B cell (primary cell): ENCODE measurements around the gene TTLL1. TPM values are rescaled to one million over a fixed set of nuclear protein-coding genes. Genes with fewer than 3 reads are reported as not detected.
A peak's percentile ranks its signal among the peaks of the same experiment; 100 is the strongest.

Experiments
- ATAC-seq: fragments of 200-7000 bp; cut with Tn5 transposase; one replicate; pipeline ENCODE4 v1.10.0; 2021; ENCODE audit warnings: low read depth, mild to moderate bottlenecking, moderate number of reproducible peaks, moderate library complexity
- CTCF ChIA-PET: fragments of 350-600 bp; sonication (Branson Sonifier 250); formaldehyde crosslinking; loops from one replicate; lab custom pipeline; 2021; ENCODE audit warnings: antibody characterized with exemption, inconsistent platforms; lab: Charles Lee
- POLR2A ChIA-PET: fragments of 350-600 bp; sonication (Branson Sonifier 250); formaldehyde crosslinking; loops from one replicate; lab custom pipeline; 2021; ENCODE audit warnings: antibody characterized with exemption; lab: Charles Lee
- DNase-seq: peaks from one replicate; pipeline ENCODE4 v3.0.0; 2013
- H2AFZ ChIP-seq: 2 replicates; pipeline ENCODE4 v1.6.1; 2012; ENCODE audit warnings: mild to moderate bottlenecking, low read depth, low read length; ENCODE audit not compliant: insufficient read depth, poor library complexity, severe bottlenecking
- H3K27ac ChIP-seq, 2 donors: 1 replicate in 1 of 2; 2 replicates in 1 of 2; pipeline ENCODE4 v1.5.1; 2012 to 2013; ENCODE audit warnings: low read length in 2 of 2, mild to moderate bottlenecking in 2 of 2, moderate library complexity in 1 of 2
- H3K27me3 ChIP-seq, 4 experiments: fragments of 200-600 bp in 1 of 4; sonication (generic) in 1 of 4; replicated peaks in 1 of 4; 1 replicate in 2 of 4; 2 replicates in 2 of 4; pipeline versions ENCODE4 v1.6.1 to v1.7.0; 2013 to 2016; ENCODE audit warnings: low read length in 3 of 4, mild to moderate bottlenecking in 2 of 4, mixed read lengths in 1 of 4, moderate library complexity in 1 of 4; ENCODE audit not compliant: insufficient read depth in 4 of 4, control insufficient read depth in 3 of 4; ENCODE audit errors: control extremely low read depth in 1 of 4
- H3K36me3 ChIP-seq, 2 experiments: replicated peaks in 1 of 2; 1 replicate in 1 of 2; 2 replicates in 1 of 2; pipeline versions ENCODE4 v1.6.1 to v1.7.1; 2013; ENCODE audit warnings: low read length in 1 of 2; ENCODE audit not compliant: insufficient read depth in 2 of 2, control insufficient read depth in 1 of 2; ENCODE audit errors: control extremely low read depth in 1 of 2, extremely low read depth in 1 of 2
- H3K4me1 ChIP-seq, 2 donors: fragments of 200-600 bp in 1 of 2; sonication (generic) in 1 of 2; 1 replicate in 1 of 2; 2 replicates in 1 of 2; pipeline versions ENCODE4 v1.5.1 to v1.6.1; 2013 to 2017; ENCODE audit warnings: low read length in 2 of 2; ENCODE audit not compliant: control insufficient read depth in 2 of 2, insufficient read depth in 2 of 2
- H3K4me2 ChIP-seq: replicated peaks from 2 replicates; pipeline ENCODE3; 2012; ENCODE audit warnings: mild to moderate bottlenecking, low read depth, low read length; ENCODE audit not compliant: poor library complexity, severe bottlenecking
- H3K4me3 ChIP-seq, 5 experiments: fragments of 200-600 bp in 1 of 5; sonication (generic) in 1 of 5; 1 replicate in 3 of 5; 2 replicates in 2 of 5; pipeline versions ENCODE4 v1.5.1 to v1.7.0; 2011 to 2016; ENCODE audit warnings: low read length in 4 of 5, mild to moderate bottlenecking in 4 of 5, low read depth in 2 of 5, control low read depth in 1 of 5, moderate library complexity in 1 of 5; ENCODE audit not compliant: insufficient read depth in 1 of 5; ENCODE audit errors: control extremely low read depth in 1 of 5, extremely low read depth in 1 of 5
- H3K79me2 ChIP-seq: fragments of 200-600 bp; sonication (generic); one replicate; pipeline ENCODE4 v1.6.0; 2016; ENCODE audit warnings: low read length; ENCODE audit not compliant: control insufficient read depth, insufficient read depth
- H3K9ac ChIP-seq: fragments of 200-600 bp; sonication (generic); 2 replicates; pipeline ENCODE4 v1.6.1; 2017; ENCODE audit warnings: mild to moderate bottlenecking, low read length, moderate library complexity
- H3K9me3 ChIP-seq, 3 donors: one replicate each; pipeline versions ENCODE4 v1.6.1 to v1.7.1; 2013; ENCODE audit warnings: low read length in 2 of 3; ENCODE audit not compliant: control insufficient read depth in 2 of 3, insufficient read depth in 1 of 3; ENCODE audit errors: control extremely low read depth in 1 of 3
- H4K20me1 ChIP-seq: 2 replicates; pipeline ENCODE4 v1.6.0; 2012; ENCODE audit warnings: mild to moderate bottlenecking, low read length; ENCODE audit not compliant: insufficient read depth, control insufficient read depth, poor library complexity, severe bottlenecking
- H3K27ac Mint-ChIP-seq: one replicate; pipeline ENCODE4 v1.8.0; 2021; ENCODE audit warnings: mixed read lengths
- H3K27me3 Mint-ChIP-seq: one replicate; pipeline ENCODE4 v1.8.0; 2021; ENCODE audit warnings: mixed read lengths
- H3K4me1 Mint-ChIP-seq: one replicate; pipeline ENCODE4 v1.8.0; 2021; ENCODE audit warnings: mixed read lengths
- H3K4me3 Mint-ChIP-seq: one replicate; pipeline ENCODE4 v1.8.0; 2021; ENCODE audit warnings: mixed read lengths
- H3K9me3 Mint-ChIP-seq: one replicate; pipeline ENCODE4 v1.8.0; 2022; ENCODE audit warnings: mixed read lengths; ENCODE audit not compliant: insufficient read depth
- EZH2 ChIP-seq: IDR thresholded peaks from 2 replicates; pipeline ENCODE4 v1.6.1; 2012; ENCODE audit warnings: borderline replicate concordance, low read depth, mild to moderate bottlenecking, moderate library complexity, low read length; ENCODE audit not compliant: insufficient read depth, poor library complexity, severe bottlenecking
- WGBS: methylation state at CpG from one replicate; pipeline ENCODE4 v1.1.5; 2013; ENCODE audit warnings: missing lambda C conversion rate; ENCODE audit not compliant: insufficient coverage; 5-methylcytosine and 5-hydroxymethylcytosine counted together
- intact Hi-C: fragments of 100-400 bp; cut with micrococcal nuclease; formaldehyde crosslinking; loops from one replicate; pipeline ENCODE4 v1.10.0; 2022
- polyA plus RNA-seq: library from polyadenylated mRNA; depleted of rRNA; stranded (reverse); fragments of >200 nt; gene quantifications from 2 replicates; pipeline ENCODE4 v1.2.3, GENCODE V29; 2012
- total RNA-seq, 2 donors: library from RNA; stranded (reverse); fragments of 120-200 nt in 1 of 2; gene quantifications; 1 replicate in 1 of 2; 2 replicates in 1 of 2; pipeline versions ENCODE4 v1.2.3 to v1.2.4, GENCODE V29; 2013 to 2022
- TF ChIP-seq, protein P1 (sequence below): fragments of 200-600 bp; IDR thresholded peaks from one replicate; pipeline ENCODE4 v1.8.0; 2022; ENCODE audit warnings: antibody characterized with exemption, mild to moderate bottlenecking

TTLL1 gene
- total and polyA plus RNA-seq, 2 donors (not counting 1 experiment from before 2014, with no cell fraction given): 3.0 to 3.3 TPM

DNA sequence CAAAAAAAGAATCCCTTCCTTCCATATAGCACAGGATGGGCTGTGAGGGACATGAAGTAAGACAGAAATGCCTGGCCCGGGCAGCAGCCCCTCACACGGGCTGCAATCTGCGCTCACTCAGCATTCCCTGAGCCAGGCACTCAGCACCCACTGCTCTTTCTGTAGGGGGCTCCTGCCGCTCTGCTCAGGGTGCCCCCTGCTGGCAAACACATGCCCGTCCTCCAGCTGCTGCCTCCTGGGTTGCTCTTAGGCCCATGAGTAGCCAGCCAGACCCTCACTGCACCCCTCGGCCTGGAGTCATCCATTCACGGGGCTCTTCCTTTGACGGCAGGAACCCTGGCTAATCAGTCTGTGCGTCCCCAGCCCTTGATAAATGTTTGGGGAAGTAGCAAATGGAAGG, 47.1 kb upstream of the TTLL1 start:
- Histone ChIP-seq H3K79me2 (peaks cover 9% of the 10 kb centered on the region), H3K9ac (no peak overlapping the region), H3K36me3 (peaks cover 9 to 39% of the 10 kb centered on the region in 2 experiments), H3K4me3 (no peak overlapping the region), H3K4me1 (peaks cover 0 to 10% of the 10 kb centered on the region in 2 donors), H4K20me1 (peaks cover 22% of the 10 kb centered on the region), H3K9me3 (peaks cover 0 to 6% (median 0%) of the 10 kb centered on the region in 3 donors), H3K4me2 (no peak overlapping the region), H3K27ac (no peak overlapping the region), H3K27me3 (no peaks in the 10 kb centered on the region), H2AFZ (no peak overlapping the region)
- ChIA-PET CTCF (interaction anchor here (0.6 to 3.5 kb wide), 10 partner anchors 8 to 357 kb away, joined by 3 to 14 read pairs (median 6); partner anchors contain the start of genes BIK and TSPO), POLR2A (no interaction called here)
- Mint-ChIP-seq H3K4me1 (peaks cover 8% of the 10 kb centered on the region), H3K9me3 (no peaks in the 10 kb centered on the region), H3K4me3 (no peak overlapping the region), H3K27me3 (no peaks in the 10 kb centered on the region), H3K27ac (no peak overlapping the region)
- ATAC-seq (peak; percentile 92), DNase-seq (peak; percentile 71)
- no peak for TF ChIP-seq EZH2
- TF ChIP-seq, protein P1, sequence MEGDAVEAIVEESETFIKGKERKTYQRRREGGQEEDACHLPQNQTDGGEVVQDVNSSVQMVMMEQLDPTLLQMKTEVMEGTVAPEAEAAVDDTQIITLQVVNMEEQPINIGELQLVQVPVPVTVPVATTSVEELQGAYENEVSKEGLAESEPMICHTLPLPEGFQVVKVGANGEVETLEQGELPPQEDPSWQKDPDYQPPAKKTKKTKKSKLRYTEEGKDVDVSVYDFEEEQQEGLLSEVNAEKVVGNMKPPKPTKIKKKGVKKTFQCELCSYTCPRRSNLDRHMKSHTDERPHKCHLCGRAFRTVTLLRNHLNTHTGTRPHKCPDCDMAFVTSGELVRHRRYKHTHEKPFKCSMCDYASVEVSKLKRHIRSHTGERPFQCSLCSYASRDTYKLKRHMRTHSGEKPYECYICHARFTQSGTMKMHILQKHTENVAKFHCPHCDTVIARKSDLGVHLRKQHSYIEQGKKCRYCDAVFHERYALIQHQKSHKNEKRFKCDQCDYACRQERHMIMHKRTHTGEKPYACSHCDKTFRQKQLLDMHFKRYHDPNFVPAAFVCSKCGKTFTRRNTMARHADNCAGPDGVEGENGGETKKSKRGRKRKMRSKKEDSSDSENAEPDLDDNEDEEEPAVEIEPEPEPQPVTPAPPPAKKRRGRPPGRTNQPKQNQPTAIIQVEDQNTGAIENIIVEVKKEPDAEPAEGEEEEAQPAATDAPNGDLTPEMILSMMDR: peak; percentile 75
- intact Hi-C loops: loop anchor here (2.0 to 10.0 kb wide), 2 partner anchors 25 to 271 kb away; partner anchors contain the start of gene BIK
- WGBS: 38% methylated on average over 5 of the region's 9 CpGs

DNA sequence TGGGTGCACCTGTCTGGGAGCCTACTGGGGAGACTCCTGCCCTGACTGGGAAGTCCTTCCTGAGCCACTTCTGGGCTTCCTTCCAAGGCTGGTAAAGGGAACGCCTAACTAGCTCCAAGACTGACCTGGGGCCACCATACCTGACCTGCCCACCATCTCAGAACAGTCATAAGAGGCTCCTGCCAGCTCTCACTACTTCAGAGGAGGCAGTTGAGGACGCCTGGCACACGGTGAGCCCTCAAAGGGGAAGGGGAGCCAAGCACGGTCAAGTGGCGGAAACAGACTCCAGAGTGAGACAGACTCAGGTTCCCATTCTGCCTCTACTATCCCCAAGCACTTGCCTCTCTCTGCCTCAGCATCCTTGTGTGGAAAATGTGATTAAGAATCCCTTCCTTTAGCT, 46.4 kb upstream of the TTLL1 start:
- Histone ChIP-seq H3K9ac (no peak overlapping the region), H4K20me1 (peaks cover 22% of the 10 kb centered on the region), H3K4me3 (no peak overlapping the region), H2AFZ (no peak overlapping the region), H3K4me2 (no peak overlapping the region), H3K36me3 (peaks cover 9 to 39% of the 10 kb centered on the region in 2 experiments), H3K9me3 (peaks cover 0 to 6% (median 0%) of the 10 kb centered on the region in 3 donors), H3K27me3 (no peaks in the 10 kb centered on the region), H3K79me2 (peaks cover 5% of the 10 kb centered on the region), H3K4me1 (peaks cover 0 to 10% of the 10 kb centered on the region in 2 donors), H3K27ac (no peak overlapping the region)
- intact Hi-C loops: loop anchor here (10.0 kb wide), 1 partner anchor 271 kb away; no protein-coding TSS in a partner anchor
- DNase-seq: no peak
- H3K27me3 Mint-ChIP-seq: no peaks in the 10 kb centered on the region
- ATAC-seq: no peak
- H3K4me3 Mint-ChIP-seq: no peak overlapping the region
- no peak overlapping the region for H3K27ac Mint-ChIP-seq
- 83% methylated on average over 3 of the region's 5 CpGs for WGBS
- peaks cover 3% of the 10 kb centered on the region for H3K4me1 Mint-ChIP-seq
- ChIA-PET POLR2A (interaction anchor here (0.7 kb wide), 1 partner anchor 495 kb away, joined by 7 read pairs; no protein-coding TSS in a partner anchor), CTCF (interaction anchor here (0.7 to 2.0 kb wide), 7 partner anchors 9 to 1100 kb away, joined by 3 to 14 read pairs (median 4); partner anchors contain the start of gene BIK)
- TF ChIP-seq EZH2: no peak
- TF ChIP-seq, protein P1: no peak
- no peaks in the 10 kb centered on the region for H3K9me3 Mint-ChIP-seq
